SKM-1 (cell line): Measurements from ENCODE around the gene HOXC9.

Source experiments
- DNase-seq: peaks from one replicate; lab custom pipeline; 2025; ENCODE audit not compliant: unreplicated experiment; lab: John Stamatoyannopoulos, UW

HOXC9 gene

DNA sequence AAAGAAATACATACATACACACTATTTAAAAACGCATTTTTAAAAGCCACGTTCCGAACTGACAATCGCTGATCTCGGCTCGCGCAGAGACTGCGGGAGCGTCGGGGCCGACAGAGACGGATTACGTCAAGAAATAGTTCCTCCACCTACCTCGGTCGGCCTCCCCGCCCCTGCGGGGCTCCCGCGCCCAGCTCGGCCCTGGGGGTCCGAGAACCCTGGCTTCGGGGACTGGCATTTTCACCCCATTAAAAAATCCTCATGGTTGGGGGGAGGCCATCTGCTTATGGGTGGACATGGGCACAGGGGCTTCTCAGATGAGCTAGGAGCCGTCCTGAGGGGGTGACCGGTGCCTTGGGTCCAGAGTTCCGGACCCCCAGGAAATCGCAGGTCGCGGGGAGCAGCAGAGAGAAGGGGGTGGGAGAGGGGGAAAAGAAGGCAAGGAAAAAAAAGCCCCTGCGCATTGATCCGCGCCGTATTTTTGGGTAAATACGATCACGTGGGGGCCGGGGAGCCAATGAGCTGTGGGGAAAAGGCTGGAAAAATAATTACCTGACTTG, 324 bp upstream of the HOXC9 start:
- DNase-seq: no peak

DNA sequence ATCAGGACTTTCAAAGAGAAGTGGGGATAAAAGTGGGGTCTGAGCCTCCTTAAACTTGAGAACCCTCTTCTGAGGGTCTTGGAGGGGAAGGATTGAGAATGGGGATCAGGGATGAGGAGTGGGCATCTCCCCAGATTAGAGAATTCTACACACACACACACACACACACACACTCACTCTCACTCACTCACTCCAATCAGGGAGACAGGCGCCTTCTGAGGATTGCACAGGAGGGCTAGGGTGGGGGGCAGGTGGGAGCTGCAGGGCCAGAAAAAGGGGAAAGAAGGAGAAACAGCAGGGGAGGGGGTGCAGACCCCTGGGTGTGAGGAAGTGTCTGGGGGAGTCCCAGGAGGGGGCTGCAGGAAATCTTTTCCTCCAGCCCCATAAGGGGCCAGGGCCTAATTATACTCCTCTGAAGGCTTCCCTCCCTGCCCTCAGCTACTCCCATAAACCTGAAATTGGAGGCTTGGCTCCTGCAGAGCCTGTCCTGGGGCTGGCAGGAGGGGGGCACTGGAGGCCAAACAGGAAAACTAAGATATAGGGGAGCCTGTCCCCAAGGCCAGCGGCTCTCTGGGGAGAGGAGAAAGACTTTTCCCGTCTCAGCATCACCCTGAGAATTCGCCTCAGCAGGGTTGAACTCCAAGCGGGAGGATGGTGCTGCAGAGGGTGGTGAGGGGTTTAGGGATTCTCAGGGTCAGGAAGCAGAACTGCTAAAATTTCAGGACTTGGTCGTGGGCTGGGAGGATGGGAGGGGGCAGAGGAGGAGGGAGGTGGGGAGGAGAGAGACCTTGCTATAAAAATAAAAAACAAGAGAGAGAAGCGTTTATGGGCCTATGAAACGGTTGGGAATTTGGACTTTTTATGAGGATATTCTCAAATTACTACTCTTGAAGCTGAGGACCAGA, 1.6 kb downstream of the HOXC9 start:
- DNase-seq: no peak

DNA sequence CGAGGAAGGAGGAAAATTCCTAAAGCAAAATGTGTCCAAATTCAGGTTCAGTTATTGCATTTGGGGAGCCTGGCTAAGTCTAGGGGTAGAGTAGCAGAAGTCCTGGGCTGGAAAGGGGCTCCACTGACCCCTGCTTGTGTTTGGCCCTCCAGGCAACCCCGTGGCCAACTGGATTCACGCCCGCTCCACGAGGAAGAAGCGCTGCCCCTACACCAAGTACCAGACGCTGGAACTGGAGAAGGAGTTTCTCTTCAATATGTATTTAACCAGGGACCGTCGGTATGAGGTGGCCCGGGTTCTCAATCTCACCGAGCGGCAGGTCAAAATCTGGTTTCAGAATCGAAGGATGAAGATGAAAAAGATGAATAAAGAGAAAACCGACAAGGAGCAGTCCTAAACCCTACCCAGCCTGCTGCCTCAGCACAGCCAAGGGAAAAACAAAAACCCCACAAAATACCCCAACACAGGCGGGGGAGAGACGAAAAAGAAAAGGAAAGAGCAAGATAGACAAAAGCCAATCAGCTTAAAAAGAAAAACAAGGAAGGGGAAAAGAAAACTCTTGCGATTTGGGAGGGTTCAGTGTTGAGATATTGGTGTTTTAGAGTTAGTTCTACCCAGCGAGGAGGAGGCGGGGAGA, 2.4 kb downstream of the HOXC9 start:
- DNase-seq: no peak

DNA sequence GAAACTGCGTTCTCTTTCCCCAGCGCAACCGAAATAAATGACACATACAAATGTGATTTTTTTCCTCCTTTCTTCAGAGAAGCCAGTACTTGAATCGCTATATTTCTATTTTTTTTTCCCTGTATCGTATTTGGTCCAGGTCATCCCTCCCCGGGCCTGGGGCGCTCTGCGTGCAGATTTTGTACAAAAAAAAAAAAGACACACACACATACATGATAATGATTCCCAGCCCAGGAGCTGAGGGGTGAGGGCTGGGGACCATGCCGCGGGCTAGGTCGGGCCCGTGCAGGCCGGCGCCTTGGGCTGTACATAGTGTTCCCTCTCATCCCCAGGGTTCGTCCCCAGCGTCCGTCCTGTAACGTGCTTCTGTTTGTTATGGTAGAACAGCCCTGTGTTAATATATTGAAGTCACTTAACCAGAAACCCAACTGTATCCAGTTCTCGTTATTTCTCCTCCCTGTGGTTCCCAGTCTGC, 3.0 kb downstream of the HOXC9 start:
- no peak for DNase-seq

DNA sequence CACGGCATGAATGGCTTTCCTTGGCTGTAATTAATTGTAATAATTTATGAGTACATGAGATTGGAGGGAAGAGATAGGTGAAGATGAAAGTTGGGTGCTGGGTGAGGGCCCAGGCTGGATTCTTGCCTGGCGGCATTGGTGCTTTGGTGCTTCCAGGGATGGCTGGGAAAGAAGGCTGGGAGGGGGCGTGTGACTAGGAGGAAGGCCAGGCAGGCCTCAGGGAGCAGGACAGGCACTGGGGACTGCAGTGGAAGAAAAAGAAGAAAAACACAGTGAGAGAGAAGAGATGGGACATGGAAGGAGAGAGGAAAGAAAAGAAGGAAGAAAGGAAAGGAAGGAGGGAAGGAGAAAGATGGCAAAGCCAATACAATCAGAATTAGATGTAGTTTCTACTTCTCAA, 3.7 kb downstream of the HOXC9 start:
- DNase-seq: no peak

DNA sequence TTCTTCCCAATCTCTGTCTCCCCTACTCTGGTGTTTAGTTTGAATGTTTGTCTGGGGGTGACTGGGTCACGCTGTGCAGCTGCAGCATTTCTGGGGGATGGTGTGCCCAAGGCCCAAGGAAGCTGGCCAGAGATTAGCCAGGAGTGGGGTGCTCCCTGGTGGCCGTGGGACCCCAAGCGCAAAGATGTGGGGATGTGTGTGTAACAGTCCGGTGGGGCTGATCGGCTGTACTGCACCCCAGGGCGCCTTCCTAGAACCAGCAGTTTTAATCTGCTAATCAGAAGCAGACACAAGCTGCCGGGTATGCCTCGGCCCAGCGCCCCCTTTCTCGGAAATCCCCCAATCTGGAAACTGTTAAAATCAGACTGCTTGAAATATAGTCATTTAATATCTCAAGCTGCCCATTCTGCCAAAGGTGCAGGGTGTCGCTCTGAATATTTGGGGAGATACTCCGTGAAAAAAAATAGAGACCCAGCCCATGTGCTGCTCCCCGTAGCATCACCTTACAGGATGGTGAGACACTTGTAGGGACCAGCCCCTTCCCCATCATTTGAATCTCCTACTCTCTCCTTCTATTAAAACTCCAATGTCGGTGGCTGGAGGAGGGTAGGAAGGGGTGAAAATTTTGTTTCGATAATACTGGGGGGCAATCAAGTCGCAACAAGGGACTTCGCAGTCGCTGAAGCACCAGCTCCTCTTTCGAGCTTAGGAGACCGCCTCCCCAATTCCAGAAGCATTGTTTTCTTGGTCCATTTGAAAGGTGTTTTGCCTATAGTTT, 4.3 kb downstream of the HOXC9 start:
- no peak for DNase-seq

DNA sequence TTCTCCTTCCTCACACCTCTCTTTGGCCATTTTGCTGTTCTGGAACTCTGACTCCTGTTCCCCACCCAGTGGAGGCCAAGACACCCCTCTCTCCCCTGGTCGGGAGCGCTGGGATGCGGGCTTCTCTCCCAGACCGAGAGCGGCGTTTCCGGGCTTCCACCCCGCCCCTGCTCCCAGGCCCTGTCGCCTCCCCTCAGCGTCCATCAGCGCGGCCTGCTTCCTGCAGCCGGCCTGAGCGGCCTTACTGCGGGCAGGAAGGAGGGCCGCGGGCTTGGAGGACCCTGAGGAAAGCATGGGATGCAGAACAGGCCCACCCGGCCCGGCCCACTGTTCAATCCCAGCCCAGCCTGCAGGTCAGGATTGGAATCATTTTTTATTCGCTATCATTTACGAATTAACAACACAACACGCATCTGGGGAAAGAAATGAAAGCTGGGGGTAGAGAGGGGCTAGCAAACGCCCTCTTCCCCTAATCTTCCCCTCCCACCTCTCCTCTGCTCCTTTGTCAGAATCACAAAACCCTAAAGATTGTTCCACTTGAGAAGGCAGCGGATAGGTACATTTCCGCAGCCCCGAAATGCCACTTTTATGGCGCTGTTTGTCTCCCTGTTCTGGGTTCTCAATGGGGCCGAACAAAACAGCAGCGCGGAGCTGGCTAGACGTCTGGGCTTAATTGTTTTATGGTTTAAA, 5.0 kb downstream of the HOXC9 start:
- no peak for DNase-seq

DNA sequence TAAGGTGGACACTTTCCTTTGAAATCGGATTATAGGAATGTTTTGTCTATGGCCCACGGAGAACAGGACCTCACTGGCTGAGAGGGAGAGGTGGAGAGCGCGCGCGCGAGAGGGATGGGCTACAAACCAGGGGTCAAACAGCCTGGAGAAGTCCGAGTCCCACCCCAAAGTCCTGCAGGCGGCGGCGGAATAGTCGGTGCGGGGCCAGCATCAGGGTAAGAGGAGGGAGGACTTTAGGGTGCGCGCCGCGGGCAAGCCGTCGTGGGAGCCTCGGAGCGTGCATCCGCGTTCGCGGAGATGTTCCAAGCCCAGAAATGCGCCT, 5.5 kb downstream of the HOXC9 start:
- DNase-seq: no peak

DNA sequence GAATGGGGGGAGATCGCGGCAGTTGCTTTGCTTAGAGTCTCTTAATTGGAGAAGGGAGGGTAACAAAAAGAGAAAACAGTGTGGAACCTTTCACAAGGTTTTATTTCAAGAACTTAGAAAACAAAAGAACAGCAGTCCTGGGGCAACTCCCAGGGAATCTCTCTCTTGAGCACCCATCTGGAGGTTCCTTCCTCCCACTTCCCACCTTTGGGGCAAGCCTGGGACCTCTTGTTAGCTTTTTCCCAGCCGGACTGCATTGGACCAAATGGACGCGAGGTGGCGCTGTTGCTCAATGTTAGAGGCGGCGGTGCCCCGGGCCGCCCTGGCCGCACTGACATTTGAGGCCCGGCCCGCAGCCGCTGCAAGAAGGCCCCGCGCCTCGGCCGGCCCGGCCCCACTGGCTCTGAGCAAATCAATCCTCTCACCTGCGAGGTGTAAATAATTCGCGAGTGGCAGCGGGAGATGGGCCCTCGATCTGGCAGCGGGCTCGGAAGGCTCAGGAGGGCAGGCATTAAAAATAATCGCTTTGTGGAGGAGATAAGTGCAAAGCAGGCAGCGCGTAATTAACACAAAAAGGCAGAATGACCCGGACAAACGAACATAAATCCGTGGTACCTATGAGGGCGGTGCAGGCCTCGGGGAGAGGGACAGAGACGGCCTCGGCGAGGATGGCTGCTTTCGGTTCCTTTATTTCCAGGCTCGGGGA, 6.0 kb downstream of the HOXC9 start:
- no peak for DNase-seq

DNA sequence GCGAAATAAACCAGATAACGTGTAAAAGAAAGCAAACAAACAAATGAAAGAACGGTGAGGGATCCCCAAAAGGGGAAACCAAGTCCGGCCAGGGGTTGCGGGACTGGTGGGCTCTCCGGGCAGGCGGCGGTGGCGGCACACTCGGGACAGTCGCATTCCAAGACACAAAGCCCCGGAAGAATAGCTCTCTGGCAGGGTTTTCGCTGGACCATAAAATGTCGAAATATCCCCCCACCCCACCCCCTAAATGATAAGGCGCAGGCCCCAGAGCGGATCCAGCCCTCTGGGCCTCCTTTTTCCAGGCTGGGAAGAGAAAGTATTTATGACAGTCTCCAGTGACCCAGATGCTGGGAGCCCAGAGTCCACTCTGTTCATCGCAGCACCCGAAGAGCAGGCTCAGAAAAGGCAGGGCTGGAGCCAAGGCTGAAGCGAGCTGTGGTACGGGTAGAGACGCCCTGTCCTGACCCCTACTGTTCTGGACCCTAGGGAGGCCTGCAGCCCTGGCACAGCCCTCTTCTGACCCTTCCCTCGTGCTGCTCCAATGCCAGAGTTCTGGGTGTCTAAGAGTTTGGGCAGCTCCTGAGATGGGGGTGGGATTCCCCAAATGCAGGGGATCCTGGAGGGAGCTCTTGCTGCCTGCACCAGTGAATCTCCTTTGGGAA, 6.7 kb downstream of the HOXC9 start:
- DNase-seq: no peak

DNA sequence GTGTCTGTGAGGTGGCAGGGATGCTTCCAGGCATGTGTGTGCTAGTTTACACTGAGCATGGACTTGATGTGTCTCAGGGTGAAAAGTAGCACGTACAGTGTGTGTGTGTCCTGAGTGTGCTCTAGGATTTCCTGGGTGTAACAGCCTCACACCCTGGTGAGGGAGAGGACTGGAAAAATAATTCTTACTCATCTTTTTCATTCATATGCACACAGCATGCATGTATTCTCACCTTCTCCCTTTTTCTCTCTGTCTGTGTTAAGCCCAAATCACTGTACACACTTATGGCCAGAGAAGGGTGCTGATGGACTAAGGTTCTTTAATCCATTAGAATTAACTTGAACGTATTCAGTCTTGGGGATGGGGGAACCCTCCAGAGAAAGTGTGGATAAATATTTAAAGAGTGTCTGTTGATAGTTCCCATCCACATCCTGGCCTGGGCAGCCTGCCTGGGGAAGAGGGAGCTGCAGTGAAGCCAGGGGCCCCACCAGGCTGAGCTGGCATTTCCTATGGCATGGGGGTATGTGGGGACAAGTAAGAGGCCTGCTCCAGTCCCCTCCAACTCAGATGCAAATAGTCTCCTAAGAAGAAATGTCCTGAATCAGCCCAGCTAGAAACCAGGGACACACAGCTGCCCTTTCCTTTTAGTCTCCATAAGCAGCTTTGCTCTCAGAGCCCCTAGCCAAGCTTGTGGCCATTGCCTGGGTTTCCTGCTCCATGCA, 7.7 kb downstream of the HOXC9 start:
- DNase-seq: no peak

DNA sequence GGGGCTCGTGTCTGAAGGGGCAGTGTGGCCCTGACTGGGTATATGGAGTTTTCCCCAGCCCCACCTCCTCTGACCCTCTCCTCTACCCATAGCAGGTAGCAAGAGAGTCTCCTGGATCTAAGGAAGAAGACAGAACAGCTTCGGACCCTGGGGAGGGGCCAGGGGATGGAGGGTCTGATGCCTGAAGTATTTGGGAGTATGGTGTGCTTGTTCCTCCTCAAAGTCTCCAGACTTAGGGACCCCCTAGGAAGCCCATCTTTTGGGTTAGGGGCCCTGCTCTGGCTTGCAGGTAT, 8.2 kb downstream of the HOXC9 start:
- DNase-seq: no peak

DNA sequence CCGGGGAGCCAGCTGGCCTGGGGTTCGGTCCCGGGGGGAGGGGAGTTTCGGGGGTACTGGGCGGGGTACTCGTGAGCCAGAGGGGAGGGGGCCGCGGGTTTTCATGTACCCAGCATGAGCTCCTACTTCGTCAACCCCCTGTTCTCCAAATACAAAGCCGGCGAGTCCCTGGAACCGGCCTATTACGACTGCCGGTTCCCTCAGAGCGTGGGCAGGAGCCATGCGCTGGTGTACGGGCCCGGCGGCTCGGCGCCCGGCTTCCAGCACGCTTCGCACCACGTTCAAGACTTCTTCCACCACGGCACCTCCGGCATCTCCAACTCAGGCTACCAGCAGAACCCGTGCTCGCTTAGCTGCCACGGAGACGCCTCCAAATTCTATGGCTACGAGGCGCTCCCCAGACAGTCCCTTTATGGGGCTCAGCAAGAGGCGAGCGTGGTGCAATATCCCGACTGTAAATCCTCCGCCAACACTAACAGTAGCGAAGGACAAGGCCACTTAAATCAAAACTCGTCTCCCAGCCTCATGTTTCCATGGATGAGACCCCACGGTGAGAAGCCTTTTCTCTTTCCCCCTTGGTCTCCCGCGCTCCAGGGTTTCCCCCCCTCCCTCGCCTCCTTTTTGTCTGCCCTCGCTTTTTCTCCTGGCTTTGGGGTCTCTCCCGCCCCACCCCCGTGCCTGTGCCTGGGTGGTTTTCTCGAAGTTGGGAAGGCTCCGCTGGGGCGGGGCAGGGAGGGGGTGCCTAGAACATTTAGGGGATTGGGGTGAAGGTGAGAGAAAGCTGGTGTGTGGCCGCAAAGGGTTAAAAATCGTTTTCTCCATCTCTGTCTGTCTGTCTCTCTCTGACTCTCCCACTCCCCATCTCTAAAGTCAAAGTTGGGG, 9.5 kb downstream of the HOXC9 start:
- no peak for DNase-seq

DNA sequence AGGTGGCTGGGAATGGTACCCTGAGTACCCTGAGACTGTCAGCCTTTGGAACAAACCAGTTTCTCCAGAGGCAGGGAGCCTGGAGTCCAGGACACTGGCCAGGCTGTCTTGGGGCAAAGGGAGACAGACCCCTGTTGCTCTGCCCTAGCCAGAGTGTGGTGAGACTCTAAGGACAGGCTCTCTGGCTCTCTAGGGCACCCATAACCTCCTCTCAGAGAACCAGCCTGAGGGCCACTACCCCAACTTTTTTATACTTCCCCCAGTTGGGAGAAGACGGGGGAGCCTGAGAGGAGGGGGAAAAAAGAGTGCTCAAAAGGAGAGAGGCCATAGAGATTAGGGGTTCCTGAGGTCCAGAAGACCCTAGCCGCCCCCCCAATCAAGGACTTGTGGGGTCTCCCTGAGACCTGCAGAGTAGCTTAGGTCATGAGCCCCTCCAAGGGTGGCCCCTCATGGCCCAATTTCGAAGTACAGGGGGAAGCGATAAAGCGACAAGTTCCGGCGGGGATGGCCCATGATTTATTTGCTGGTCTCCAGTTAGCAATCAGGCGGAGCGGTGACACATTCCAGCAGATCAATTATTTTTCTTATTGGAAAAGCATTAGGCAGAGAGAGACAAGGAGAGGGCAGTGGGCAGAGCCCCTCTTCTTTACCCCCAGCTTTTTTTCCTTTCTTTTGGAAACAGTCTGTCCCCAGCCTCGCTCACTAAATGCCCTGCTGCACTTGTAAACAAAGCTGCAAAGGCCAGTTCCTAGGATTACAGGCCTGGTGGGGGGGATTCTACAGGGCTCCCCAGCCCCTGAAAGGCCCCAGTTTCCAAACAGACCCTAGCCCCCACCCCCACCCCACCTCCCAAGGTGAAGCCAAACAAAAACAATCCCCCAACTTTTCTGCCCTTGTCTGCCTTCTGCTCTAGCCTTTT, 10.4 kb downstream of the HOXC9 start:
- no peak for DNase-seq

DNA sequence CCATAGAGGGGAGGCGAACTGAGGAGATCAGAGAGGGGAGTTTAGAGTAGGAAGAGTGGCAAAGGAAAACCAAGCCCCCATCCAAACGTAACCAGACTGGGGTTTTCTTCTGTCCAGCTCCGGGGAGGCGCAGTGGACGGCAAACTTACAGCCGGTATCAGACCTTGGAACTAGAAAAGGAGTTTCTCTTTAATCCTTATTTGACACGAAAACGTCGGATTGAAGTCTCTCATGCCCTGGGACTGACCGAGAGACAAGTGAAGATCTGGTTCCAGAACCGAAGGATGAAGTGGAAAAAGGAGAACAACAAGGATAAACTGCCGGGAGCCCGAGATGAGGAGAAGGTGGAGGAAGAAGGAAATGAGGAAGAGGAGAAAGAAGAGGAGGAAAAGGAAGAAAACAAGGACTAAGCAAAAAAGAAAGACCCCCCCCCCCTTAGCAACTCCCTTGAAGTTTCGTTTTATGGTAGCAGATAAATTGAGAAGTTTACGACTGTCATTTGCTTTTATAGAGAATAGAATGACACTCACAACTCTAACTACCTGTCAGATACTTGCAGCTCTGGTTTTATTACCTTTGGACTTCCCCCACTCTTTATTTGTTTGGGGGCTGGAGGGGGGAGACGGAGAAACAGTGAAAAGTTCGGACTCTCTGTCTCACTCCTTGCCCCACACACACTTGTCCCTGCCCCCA, 11.2 kb downstream of the HOXC9 start:
- DNase-seq: no peak

DNA sequence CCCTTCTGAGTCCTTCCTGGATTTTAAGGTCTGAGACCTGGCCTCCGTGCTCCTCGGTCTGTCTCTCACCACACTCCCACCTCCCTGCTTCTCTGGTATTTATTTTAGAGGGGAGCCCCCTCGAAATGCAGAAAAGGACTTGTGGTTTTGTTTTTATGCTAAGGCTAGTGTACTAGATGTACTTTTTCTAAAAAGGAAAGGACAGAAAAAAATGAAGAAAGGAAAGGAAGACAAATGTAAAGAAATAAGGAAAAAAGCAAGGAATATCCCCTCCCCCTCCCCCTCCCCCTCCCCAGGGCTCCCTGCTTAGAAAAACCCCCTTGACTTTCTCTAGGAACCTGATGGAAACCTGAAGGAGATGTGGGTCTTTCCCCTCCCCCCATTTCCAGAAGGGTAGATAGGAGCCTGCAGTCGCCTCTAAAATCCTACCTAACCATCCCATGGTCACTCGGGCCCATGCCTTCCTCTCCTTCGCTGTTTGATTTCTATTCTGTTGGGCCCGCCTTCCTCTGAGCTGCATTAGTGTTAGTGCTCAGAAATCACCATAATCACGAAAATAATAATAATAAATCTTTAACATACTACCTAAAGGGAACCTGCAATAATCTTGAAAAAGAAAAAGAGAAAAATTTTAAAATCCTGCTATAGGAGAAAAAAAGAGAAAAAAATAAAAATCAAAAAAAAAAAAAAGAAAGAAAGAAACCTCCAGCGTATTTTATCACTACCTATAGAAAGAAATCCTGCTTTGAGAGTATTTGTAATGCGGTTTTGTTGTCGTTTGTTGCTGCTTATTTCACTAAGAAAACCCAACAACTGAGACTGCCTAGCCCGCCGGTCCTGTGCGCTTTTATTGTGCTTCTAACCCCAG, 11.9 kb downstream of the HOXC9 start:
- DNase-seq: no peak
